ENCODE measurements around the gene PTPRK.
"Not testable (repeated sequence)": the region's sequence is repeated elsewhere in the genome, so short reads cannot be mapped to it uniquely, and the experiment has no call there.

The PTPRK gene

DNA sequence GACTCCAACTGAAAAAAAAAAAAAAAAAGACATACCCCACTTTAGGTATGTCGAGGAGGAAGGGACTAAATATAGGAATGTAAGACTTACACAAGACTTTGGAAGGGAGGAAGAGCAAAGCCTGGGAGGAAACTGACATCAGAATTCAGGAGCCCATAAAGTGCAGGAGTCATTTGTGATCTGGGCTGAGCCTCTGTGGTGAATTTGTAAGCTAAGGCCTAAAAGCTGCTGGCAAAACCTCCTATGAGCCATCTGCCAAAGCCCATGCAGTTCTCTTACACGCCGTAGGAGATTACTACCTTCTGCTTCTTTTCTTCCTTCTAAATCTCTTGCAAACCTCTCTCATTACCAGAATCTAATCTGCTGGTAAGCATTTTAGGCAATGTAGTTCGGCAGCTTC is 567.6 kb downstream of the PTPRK start:
- DNase-seq (ENCODE audit: low spot score) = no peak

DNA sequence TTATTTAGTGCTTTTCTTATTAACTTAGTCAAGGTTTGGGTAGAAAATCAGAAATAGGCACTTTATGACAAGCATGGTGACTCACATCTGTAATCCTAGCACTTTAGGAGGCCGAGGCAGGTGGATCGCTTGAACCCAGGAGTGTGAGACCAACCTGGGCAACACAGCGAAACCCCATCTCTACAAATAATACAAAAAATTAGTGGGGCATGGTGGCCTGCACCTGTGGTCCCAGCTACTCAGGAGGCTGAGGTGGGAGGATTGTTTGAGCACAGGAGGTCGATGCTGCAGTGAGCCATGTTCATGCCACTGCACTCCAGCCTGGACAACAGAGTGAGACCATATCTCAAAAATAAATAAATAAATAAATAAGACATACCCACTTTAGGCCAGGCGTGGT is 568.2 kb downstream of the PTPRK start:
- no peak for DNase-seq (ENCODE audit: low spot score)

DNA sequence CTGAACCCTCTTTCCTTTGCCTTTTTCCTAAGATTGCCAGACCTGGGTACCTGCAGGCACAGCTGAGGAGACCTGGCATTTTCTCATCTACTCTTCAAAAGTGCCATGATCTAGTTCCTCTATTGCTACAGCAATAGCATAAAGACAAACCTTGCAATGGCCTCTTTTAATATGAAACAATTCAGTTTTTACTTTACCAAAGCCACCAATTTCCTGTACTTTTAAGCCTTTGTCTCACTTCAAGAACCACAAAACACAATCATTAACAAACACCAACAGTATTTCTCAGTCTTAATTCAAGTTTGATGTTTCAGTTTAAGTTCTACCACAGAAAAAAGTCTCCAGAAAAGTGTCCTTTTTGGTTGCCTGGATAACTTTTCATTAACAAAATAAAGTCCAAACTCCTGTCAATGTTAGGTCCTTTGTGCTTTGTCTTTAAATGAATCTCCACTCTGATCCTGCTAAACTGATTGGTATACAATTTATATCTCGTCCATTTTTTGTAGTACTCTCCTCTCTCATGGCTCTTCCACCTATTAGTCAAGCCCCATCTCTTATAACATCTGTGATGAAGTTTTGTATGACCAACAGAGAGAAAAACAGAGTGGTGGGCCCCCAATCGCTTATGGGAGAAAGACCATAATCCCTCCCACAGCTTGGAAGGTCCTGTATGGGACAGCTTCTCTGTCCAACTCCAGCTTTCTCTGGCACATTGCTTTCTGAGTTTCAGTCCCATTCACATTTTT is 569.1 kb downstream of the PTPRK start:
- no peak for DNase-seq (ENCODE audit: low spot score)

DNA sequence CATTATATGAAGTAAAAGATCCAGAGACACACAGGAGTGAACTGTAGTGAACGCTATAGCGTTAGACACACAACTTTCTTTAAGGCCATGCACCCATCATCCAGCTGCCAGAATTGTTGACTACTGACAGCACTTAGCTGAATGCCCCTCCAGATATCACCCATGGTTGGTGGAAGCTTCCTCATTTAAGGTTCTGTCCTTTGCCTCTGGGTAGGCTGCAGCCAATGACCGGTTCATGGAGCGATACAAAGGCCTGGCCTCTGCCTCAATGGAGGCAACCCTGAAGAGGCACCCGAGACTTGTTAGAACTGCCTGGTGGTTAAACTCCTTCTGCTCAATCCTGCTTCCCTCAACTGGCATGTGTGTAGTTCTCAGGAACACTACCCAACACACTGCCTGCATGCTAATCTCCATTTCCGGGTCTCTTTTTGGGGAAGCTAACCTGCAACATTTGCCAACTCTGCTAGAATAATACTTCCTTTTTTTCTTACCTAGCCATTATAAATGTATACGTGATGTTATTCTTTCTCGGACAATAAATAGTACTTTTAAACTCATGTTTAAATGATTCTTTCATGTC is 569.7 kb downstream of the PTPRK start:
- no peak for DNase-seq (ENCODE audit: low spot score)

DNA sequence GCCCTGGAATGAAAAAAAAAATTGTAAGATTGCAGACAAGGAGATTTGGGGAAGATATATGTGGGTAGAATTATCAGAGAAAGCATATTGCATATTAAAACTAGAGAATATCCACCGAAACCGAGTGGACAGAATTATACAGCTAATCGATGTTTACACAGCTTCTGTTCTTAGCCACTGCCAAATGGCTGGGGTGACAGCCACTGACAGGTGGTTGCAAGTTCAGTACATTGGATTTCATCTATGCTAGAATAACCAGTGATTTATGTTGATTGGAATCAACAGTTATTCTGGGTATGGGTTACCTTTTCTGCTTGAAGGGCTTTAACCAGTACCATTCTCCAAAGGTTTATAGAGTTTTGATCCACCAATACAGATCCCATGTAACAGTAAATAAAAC is 571.1 kb downstream of the PTPRK start:
- no peak for DNase-seq (ENCODE audit: low spot score)

DNA sequence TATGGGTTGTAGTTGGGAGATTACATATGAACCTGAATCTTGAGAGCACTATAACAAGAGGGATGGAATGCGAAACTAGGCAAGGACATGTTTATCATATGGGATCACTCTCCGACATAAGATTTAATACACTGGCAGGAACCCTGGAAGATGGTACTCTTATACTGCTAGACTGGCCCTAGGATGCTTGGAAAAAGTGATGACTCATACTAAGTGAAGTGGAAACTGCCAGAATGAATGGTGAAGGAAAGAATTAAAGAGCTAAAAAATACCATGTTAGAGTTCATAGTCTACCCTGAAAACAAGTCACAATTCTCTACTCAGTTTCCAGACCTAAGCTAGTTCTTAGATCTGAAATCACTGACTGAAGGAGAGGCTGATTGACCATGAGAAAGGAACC is 574.0 kb downstream of the PTPRK start:
- DNase-seq (ENCODE audit: low spot score) = no peak

DNA sequence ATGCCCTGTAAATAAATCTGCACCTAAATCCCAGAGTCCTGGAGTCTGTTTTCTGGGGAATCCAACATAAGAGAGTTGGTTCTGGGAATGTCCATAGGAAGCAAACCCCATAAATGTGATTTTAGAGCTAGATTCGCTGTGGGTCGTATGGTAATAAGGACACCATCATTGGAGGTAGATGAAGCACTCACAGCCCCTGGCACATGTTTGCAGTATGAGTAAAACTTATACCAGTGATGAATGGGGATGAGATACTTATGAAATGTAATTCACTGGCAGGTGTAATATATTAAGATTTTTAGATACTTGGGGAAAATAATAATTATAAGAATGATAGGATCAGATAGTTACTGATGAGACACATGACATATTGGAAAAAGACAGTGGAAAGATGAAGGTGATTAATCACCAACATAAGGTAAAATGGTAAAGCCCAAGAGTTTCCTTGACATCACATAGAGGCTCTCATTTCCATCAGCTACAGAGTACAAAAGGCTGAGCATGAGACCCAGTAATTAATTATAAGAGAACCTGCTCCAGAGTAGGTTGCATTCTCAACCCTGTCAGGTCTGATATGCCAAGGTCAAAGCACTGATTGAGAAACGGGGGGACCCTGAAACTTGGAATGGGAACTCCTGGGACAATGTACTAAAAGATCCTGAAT is 574.8 kb downstream of the PTPRK start:
- DNase-seq (ENCODE audit: low spot score) = no peak

DNA sequence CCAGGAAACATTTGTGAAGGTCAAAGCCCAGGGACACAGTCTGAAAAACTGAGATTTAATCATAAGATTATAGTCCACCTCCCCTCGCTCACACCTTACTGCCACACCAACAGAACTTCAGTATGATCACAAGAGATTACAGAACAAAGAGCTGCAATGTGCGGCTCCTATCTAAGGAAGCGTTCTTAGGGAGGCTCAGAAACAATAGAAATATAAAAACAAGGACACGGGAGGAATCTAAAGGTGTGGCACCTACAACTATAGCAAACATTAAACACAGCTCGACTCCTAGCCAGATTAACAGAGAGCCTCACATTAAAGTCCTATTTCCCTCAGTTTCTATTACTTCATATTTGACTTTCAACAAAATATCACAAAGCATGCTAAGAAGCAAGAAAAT is 579.2 kb downstream of the PTPRK start:
- DNase-seq (ENCODE audit: low spot score) = no peak

DNA sequence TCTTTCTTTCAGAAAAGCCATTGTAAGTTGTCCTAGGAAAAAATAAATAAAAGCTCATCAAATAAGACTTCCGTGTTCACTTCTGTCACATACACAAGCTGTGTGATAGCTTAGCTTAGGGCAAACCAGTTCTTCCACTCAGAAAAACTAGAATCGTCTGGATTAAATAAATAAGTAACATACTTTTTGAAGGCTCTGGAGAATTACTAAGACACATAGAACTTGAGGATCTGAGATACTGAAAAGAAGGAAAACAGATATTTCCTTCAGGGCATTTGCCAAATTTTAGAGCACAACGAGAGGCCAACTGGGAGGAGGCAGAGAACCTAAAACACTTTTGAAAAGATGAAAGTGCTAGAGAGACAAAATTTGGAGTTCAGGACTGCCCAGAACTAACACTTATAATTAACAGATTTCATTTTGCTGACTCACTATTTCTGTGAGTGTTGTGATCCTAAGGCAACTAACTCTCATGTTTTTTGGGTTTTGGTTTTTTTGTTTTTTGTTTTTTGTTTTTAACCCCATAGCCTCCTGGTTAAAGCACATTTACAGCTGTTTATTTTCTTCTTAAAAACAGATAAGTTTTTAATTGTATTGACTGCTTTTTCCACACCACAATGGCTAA is 580.8 kb downstream of the PTPRK start:
- DNase-seq (ENCODE audit: low spot score) = no peak

DNA sequence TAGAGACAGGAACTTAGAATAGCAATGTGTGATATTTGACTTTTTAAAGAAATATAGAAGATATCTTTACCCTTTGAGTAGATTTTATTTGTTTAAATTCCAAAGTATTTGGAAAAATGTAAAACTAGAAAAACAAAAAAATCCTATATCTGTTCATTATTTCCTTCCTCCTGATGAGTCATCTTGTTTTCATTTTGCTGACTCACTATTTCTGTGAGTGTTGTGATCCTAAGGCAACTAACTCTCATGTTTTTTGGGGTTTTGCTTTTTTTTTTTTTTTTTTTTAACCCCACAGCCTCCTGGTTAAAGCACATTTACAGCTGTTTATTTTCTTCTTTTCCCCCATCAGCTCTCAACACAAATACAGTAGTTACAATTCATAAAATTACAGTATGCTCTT is 581.7 kb downstream of the PTPRK start:
- DNase-seq (ENCODE audit: low spot score) = no peak

DNA sequence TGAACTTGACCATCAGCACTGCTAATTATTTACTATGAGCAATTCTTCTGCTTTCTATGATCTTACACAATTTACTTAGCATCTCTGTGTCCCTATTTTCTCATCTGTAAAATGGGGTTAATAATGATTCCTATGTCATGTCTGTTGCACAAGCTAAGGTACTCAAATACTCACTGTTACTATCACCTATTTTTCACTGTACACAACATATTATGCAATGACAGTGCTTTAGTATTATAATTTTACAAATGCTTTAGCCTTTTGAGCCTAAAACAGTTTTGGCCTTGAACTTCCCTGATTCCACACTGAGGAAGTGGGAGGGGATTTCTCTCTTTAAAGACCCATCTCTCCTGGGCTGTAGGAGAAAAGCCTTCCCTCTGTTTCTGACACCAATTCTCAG is 582.7 kb downstream of the PTPRK start:
- DNase-seq (ENCODE audit: low spot score) = no peak

DNA sequence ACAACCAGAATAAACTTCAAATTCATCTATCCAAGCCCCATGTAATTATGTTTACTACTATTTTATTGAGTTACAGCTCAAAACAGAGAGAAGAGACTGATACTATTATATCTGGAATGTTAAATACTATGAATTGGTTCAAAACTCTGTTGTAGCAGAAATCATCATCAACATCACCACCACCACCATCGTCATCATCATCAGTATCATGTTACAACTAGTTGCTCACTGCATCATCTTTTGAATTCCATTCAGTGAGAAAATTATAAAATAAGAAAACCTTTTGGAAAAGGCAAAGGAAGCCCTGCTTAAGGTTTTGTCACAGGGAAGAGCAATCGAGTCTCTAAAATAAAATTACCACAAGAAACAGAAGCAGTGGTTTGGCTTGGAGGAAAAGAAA is 583.3 kb downstream of the PTPRK start:
- no peak for DNase-seq (ENCODE audit: low spot score)

DNA sequence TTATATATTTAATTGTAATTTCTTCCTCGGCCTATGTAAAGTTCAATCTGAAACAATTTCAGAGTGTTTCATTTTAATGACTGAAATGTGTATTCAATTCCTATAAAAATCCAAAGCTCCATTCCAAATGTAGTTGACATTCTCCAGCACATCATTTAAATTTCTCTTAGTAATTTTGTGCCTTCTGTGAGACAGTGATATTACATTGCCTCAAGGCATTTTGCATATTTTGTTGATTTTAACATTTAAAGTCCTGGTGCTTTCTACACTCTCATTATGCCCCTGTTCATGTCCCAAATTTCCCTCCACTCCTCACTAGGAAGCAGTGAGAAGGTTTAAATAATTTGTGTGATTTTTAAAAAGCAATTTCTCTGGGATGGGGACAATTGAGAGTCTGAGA is 585.4 kb downstream of the PTPRK start:
- no peak for DNase-seq (ENCODE audit: low spot score)

DNA sequence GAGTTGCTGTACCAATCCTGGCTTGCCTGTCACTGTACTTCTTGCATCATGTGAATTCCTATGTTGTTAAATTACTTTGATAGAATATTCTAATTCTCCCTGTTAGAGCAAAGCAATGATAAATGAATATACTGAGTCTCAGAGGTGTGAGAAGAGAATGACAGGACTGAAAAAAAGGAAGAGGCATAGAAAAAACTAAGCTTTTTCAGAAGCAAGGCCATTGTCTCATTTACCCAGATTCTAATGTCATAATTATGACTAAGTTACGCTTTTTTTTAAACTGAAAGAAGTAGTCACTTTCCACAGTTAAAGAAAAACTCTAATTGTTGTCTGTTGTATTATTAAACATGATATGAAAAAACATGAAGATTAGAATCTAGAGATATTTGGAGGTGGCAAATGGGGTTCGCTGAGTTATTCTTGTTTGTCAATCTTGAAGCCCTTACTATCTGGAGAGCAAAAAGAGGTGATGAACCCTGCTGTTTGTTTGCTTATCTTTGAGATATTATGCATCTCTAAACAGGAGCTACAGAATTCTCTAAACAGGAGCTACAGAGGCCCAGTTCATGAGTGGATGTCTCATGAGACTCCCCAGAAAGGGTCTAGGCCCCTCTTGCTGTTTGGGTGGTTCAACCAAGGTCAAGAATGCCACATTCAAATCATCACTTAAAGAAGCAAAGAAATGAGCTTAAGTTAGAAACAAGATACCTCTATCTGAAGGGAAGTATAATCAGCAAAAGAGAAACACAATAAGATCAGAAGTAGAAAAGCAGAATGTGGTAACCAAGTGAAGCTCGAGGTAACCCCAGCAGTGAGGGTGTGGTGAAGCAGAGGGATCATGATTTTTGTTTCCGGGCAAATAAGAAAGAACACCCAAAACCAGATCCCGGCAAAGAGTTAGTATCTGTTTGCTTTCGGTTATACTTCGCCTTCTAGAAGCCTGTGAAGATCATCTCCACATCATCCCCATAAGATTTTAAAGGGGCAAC is 586.3 kb downstream of the PTPRK start:
- DNase-seq (ENCODE audit: low spot score) = no peak

DNA sequence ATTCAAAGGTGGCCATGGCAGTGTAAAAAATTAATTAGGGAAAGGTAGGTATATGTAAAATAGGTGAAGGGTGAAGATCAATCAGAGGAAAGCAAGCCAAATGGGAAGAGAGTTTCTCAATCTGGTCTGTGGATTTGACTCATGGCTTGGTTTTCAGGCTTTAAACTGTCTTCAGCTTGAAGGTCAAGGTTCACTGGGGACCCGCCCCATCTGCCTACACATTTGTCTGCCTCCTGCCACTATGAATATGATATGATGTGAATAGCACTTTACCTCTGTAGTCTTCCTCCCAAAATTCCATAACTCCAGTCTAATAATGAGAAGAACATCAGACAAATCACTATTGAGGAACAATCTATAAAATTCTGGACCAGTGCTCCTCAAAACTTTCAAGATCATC is 587.3 kb downstream of the PTPRK start:
- DNase-seq (ENCODE audit: low spot score) = no peak

DNA sequence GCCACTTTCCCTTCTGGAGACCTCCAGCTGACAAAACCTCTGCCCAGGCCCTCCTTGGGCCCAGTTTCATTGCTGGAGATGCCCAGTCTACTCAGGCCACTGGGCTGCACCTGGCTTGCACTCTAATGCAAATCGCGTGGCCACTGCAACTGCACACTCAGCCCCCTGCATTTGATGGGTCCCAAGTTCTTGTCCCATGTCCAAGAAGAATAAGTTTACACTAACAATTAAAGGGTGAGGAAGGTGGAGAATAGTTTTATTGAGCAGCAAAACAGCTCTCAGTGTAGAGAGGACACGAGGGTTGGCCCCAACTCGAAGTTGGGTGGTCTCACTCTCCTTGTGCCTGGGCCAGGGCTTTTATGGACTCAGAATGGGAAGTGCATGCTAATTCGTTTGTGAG is 587.7 kb downstream of the PTPRK start:
- DNase-seq (ENCODE audit: low spot score) = no peak

DNA sequence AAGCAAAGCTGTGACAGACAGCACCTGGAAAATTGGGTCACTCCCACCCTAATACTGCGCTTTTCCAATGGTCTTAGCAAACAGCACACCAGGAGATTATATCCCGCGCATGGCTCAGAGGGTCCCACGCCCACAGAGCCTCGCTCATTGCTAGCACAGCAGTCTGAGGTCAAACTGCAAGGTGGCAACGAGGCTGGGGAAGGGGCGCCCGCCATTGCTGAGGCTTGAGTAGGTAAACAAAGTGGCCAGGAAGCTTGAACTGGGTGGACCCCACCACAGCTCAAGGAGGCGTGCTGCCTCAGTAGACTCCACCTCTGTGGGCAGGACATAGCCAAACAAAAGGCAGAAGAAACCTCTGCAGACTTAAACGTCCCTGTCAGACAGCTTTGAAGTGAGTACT is 594.0 kb downstream of the PTPRK start:
- not testable (repeated sequence) for DNase-seq (ENCODE audit: low spot score)

DNA sequence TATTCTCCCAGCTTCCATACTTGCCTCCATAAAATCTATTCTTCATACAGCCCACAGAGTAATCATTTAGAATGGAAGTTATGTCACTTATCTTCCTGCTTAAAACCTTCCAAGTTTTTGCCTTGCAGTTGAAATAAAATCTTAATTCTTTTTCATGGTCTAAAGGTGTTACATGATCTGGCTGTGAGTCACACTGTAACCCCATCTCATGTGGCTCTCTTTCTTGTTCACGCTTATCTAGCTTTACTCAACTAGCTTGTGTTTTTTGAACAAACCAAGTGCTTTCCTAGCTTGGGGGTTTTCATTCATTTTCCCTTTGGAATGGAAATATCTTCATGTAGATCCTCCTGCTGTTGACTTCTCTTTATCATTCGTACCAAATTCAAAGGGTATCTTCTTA is 596.0 kb downstream of the PTPRK start:
- no peak for DNase-seq (ENCODE audit: low spot score)

DNA sequence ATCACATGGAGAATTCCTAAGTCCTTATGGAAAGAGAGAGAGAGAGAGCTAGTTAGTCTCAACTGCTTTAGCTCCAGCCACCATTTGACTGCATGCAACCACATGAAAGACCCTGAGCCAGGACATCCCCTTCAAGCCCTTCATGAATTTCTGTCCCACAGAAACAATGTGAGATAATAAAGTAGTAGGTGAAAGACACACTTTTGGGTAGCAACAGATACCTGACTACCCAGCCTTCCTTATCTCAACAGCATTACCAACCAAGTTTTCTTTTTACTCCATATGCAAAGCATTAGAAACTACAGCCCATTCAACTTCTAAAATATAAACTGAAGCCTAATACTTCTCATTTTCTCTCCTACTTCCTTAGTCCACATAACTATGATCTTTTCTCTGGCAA is 596.4 kb downstream of the PTPRK start:
- no peak for DNase-seq (ENCODE audit: low spot score)

DNA sequence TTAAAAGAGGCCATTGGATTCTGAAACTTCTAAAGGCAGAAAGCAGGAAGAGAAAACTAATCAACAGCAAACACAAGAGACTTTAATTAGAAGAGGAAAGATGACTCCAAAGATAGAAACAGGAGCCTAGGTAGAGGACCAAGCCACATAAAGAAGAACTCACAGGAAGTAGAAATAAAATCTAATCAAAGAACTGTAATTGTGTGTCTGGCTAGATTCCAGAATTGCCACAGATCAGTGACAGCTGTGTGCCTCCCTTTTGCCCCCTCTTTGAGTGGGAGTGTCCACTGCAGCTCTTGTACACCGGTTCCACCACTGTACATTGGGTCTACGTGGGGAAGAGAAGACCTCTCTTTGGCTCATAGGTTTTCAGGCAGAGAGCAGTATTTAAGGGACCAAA is 597.3 kb downstream of the PTPRK start:
- no peak for DNase-seq (ENCODE audit: low spot score)

DNA sequence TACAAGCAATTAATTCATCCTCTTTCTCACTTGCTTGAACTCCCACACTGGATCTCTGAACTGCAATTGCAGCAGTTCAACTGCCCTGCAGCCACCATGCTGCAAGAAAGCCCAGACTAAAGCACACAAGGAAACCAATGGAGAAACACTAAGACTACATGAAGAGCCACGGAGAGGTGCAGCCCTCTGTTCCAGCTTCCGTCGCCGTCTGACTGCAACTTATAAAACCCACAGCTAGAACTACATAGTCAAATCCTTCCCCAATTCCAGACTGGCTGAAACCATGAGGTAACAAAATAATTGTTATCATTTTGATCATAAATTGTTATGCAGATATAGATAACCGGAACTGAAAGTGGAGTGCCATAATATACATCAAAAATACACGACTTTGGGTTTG is 598.4 kb downstream of the PTPRK start:
- DNase-seq (ENCODE audit: low spot score) = no peak

DNA sequence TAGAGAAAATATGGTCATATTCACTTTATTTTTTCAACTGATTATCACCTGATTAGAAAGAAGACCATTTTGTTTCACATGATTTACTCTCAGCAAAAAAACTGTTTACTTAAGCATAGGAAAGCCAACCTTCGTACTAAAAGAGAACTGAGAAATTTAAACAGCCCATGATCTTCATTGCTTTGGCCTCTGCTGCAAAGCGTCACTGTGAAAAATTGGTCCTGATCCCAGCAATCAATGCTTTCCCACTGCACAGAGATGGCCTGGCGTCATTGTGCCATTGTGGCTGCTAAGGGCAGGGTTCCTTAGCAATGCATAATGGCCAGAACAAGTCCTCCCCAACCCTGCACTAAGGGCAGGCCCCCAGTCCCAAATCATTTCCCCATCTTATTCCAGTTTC is 599.6 kb downstream of the PTPRK start:
- no peak for DNase-seq (ENCODE audit: low spot score)

All from iPS-NIHi11 (cell line).